Body of pancreas (tissue), 4 donors: ENCODE measurements around the gene TRIM17.

ENCODE experiments used
- CTCF ChIP-seq, 7 experiments: fragments of 450-650 bp in 4 of 7; fragments of 200-600 bp in 3 of 7; sonication (generic) in 3 of 7; IDR thresholded peaks; one replicate each; pipeline ENCODE4 v1.5.1; 2016 to 2019; ENCODE audit warnings: antibody characterized with exemption in 7 of 7
- POLR2A ChIP-seq, 3 donors: fragments of 450-650 bp; IDR thresholded peaks; one replicate each; pipeline ENCODE4 v1.6.1; 2016; ENCODE audit warnings: antibody characterized with exemption in 3 of 3, mild to moderate bottlenecking in 2 of 3

GRCh38 chr1:228358039-228358763 lies 58.5 kb downstream of the TRIM17 start:
- no peak for TF ChIP-seq CTCF (IDR thresholded peaks at IDR 0.05)
- no peak for TF ChIP-seq POLR2A (IDR thresholded peaks at IDR 0.05)
